ENCODE measurements around the gene BMPR1A. TPM values are rescaled to one million over a fixed set of nuclear protein-coding genes. Genes with fewer than 3 reads are reported as not detected.

BMPR1A gene
- total RNA-seq, 1 experiment from 2014 or later = 104 TPM

DNA sequence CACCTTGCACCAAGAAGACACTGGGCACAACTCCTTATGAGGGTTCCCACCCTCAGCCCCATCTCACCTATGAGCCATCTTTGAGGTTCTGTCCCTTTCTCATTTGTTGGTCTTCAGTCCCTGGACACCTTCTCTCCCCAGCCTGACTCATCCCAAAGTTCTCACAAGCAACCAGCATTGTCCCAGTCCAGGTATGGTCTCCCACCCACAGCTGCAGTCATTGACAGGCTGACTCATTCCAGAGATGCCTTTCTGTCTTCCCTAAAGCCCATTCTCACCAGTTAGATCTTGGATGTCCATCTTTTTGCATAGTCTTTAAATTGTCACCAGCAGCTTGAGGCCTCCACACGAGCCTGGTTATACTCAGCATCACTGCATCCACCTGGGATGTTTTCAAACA is 26.7 kb upstream of the BMPR1A start:
- H3K4me1 Mint-ChIP-seq = peaks cover 18% of the 10 kb centered on the region
- no peak overlapping the region for H3K27ac Mint-ChIP-seq
- H3K27me3 Mint-ChIP-seq (ENCODE audit: low read depth) = no peaks in the 10 kb centered on the region
- ATAC-seq (no peak), DNase-seq (ENCODE audit: low spot score) (no peak)
- TF ChIP-seq, protein P1, sequence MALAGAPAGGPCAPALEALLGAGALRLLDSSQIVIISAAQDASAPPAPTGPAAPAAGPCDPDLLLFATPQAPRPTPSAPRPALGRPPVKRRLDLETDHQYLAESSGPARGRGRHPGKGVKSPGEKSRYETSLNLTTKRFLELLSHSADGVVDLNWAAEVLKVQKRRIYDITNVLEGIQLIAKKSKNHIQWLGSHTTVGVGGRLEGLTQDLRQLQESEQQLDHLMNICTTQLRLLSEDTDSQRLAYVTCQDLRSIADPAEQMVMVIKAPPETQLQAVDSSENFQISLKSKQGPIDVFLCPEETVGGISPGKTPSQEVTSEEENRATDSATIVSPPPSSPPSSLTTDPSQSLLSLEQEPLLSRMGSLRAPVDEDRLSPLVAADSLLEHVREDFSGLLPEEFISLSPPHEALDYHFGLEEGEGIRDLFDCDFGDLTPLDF (CRISPR knock-in tag; IDR thresholded peaks at IDR 0.05) = no peak
- TF ChIP-seq, protein P2, sequence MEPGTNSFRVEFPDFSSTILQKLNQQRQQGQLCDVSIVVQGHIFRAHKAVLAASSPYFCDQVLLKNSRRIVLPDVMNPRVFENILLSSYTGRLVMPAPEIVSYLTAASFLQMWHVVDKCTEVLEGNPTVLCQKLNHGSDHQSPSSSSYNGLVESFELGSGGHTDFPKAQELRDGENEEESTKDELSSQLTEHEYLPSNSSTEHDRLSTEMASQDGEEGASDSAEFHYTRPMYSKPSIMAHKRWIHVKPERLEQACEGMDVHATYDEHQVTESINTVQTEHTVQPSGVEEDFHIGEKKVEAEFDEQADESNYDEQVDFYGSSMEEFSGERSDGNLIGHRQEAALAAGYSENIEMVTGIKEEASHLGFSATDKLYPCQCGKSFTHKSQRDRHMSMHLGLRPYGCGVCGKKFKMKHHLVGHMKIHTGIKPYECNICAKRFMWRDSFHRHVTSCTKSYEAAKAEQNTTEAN (CRISPR knock-in tag; IDR thresholded peaks at IDR 0.05) = no peak
- TF ChIP-seq ATF2 (CRISPR knock-in tag; IDR thresholded peaks at IDR 0.05; ENCODE audit: borderline replicate concordance, low read depth) (no peak), FOXJ3 (CRISPR knock-in tag; IDR thresholded peaks at IDR 0.05; ENCODE audit: borderline replicate concordance) (no peak), ZNF121 (CRISPR knock-in tag; IDR thresholded peaks at IDR 0.05) (no peak), PRRX2 (CRISPR knock-in tag; IDR thresholded peaks at IDR 0.05) (no peak), ZNF532 (CRISPR knock-in tag; IDR thresholded peaks at IDR 0.05; ENCODE audit: borderline replicate concordance) (no peak), CDX4 (CRISPR knock-in tag; IDR thresholded peaks at IDR 0.05; ENCODE audit: borderline replicate concordance) (no peak), FOXK1 (CRISPR knock-in tag; IDR thresholded peaks at IDR 0.05) (no peak), ZNF138 (CRISPR knock-in tag; conservative IDR thresholded peaks at IDR 0.05) (no peak)
- TF ChIP-seq, protein P3, sequence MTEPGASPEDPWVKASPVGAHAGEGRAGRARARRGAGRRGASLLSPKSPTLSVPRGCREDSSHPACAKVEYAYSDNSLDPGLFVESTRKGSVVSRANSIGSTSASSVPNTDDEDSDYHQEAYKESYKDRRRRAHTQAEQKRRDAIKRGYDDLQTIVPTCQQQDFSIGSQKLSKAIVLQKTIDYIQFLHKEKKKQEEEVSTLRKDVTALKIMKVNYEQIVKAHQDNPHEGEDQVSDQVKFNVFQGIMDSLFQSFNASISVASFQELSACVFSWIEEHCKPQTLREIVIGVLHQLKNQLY (CRISPR knock-in tag; IDR thresholded peaks at IDR 0.05) = no peak
- TF ChIP-seq, protein P4, sequence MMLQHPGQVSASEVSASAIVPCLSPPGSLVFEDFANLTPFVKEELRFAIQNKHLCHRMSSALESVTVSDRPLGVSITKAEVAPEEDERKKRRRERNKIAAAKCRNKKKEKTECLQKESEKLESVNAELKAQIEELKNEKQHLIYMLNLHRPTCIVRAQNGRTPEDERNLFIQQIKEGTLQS (CRISPR knock-in tag; conservative IDR thresholded peaks at IDR 0.05) = no peak
- no peaks in the 10 kb centered on the region for H3K9me3 Mint-ChIP-seq
- H3K4me3 Mint-ChIP-seq = no peak overlapping the region
- POLR2A ChIA-PET = no interaction called here
- CTCF ChIA-PET = no interaction called here
- H3K36me3 Mint-ChIP-seq = no peaks in the 10 kb centered on the region

DNA sequence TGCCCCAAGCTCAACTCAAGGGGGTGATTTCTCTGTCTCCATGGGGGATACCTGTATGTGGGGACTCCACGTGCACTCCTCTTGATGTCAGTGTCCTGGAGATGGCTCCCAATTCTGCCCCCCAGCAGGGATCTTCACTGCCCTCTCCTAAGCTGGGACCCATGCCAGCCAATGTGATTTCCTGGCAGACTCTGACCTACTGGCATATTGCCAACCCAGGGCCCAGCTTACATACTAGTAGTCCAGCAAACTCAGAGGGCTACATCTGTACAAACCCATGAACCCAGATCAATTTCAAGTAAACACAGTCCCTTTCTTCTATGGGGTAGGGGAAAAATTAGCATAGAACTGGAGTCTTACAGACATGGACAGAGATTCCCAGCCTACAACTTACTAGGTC is 26.2 kb upstream of the BMPR1A start:
- CTCF ChIA-PET = no interaction called here
- POLR2A ChIA-PET = no interaction called here
- Mint-ChIP-seq H3K4me1 (peaks cover 18% of the 10 kb centered on the region), H3K4me3 (no peak overlapping the region), H3K36me3 (no peaks in the 10 kb centered on the region), H3K27ac (no peak overlapping the region), H3K9me3 (no peaks in the 10 kb centered on the region), H3K27me3 (ENCODE audit: low read depth) (no peaks in the 10 kb centered on the region)
- DNase-seq (ENCODE audit: low spot score) = no peak
- TF ChIP-seq NR1H2 (CRISPR knock-in tag; IDR thresholded peaks at IDR 0.05) (no peak), AFF4 (CRISPR knock-in tag; IDR thresholded peaks at IDR 0.05; ENCODE audit: borderline replicate concordance) (no peak), IRF1 (CRISPR knock-in tag; IDR thresholded peaks at IDR 0.05) (no peak), ZNF232 (CRISPR knock-in tag; IDR thresholded peaks at IDR 0.05) (no peak), ZNF416 (CRISPR knock-in tag; IDR thresholded peaks at IDR 0.05) (no peak), NFYB (CRISPR knock-in tag; conservative IDR thresholded peaks at IDR 0.05; ENCODE audit: low read depth) (no peak), TCF7 (CRISPR knock-in tag; IDR thresholded peaks at IDR 0.05; ENCODE audit: low read depth) (no peak)
- TF ChIP-seq, protein P5, sequence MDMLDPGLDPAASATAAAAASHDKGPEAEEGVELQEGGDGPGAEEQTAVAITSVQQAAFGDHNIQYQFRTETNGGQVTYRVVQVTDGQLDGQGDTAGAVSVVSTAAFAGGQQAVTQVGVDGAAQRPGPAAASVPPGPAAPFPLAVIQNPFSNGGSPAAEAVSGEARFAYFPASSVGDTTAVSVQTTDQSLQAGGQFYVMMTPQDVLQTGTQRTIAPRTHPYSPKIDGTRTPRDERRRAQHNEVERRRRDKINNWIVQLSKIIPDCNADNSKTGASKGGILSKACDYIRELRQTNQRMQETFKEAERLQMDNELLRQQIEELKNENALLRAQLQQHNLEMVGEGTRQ (CRISPR knock-in tag; IDR thresholded peaks at IDR 0.05) = no peak
- ATAC-seq = no peak
